Right lobe of liver (tissue), 6 donors: ENCODE results near the gene PLPP2. TPM values are rescaled to one million over a fixed set of nuclear protein-coding genes. Genes with fewer than 3 reads are reported as not detected.
A peak's percentile ranks its signal among the peaks of the same experiment; 100 is the strongest.

Experiments used
- ATAC-seq, 4 donors: fragments of 200-7000 bp; cut with Tn5 transposase; one replicate each; pipeline ENCODE4 v1.9.1; 2020; ENCODE audit warnings: mild to moderate bottlenecking in 4 of 4, moderate library complexity in 4 of 4
- DNase-seq, 3 donors: peaks; one replicate each; pipeline ENCODE4 v3.0.0-alpha.2; 2020
- H3K27ac ChIP-seq, 3 donors: fragments of 200-600 bp; one replicate each; pipeline ENCODE4 v1.8.0; 2022
- H3K27me3 ChIP-seq, 2 donors: fragments of 200-600 bp; one replicate each; pipeline ENCODE4 v1.8.0; 2022
- H3K36me3 ChIP-seq, 4 donors: fragments of 200-600 bp; sonication (generic) in 1 of 4; one replicate each; pipeline versions ENCODE4 v1.5.1 to v1.8.0; 2017 to 2022; ENCODE audit warnings: control low read depth in 1 of 4
- H3K4me1 ChIP-seq, 4 donors: fragments of 200-600 bp; sonication (generic) in 1 of 4; one replicate each; pipeline versions ENCODE4 v1.5.1 to v1.8.0; 2017 to 2022; ENCODE audit warnings: control low read depth in 1 of 4
- H3K4me3 ChIP-seq, 3 donors: fragments of 200-600 bp; one replicate each; pipeline ENCODE4 v1.8.0; 2022
- H3K9me3 ChIP-seq, 4 donors: fragments of 200-600 bp; sonication (generic) in 1 of 4; one replicate each; pipeline versions ENCODE4 v1.5.1 to v1.8.0; 2017 to 2022; ENCODE audit warnings: control low read depth in 1 of 4
- CTCF ChIP-seq, 4 donors: fragments of 200-600 bp in 3 of 4; fragments of 450-650 bp in 1 of 4; IDR thresholded peaks; one replicate each; pipeline versions ENCODE4 v1.5.1 to v1.8.0; 2016 to 2022; ENCODE audit warnings: antibody characterized with exemption in 4 of 4, mild to moderate bottlenecking in 2 of 4
- POLR2A ChIP-seq: fragments of 450-650 bp; IDR thresholded peaks from one replicate; pipeline ENCODE4 v1.6.1; 2017; ENCODE audit warnings: antibody characterized with exemption, mild to moderate bottlenecking
- WGBS: methylation state at CpG from one replicate; pipeline ENCODE4 v1.1.6; 2018; ENCODE audit warnings: low coverage, low lambda C conversion rate; ENCODE audit not compliant: insufficient coverage; ENCODE audit errors: missing lambda C conversion rate; 5-methylcytosine and 5-hydroxymethylcytosine counted together
- intact Hi-C, 2 donors: fragments of 100-400 bp; cut with DNase I; formaldehyde crosslinking; loops; one replicate each; pipeline versions ENCODE4 v1.11.2 to v1.14.1; 2022
- total RNA-seq, 6 experiments: library from RNA; depleted of rRNA in 2 of 6; stranded (reverse); fragments of >200 nt in 2 of 6; fragmentation: NEBNext Ultra II Directional in 3 of 6; extraction: Animal tissue kit (Norgen Biotek cat#: 25700) in 3 of 6; gene quantifications; one replicate each; pipeline versions ENCODE4 v1.1.0 to v1.2.4, GENCODE V29; 2016 to 2023
- donor health status: DM: no; HTN: yes; CAD: no.
- donor health status: DM: no; HTN: no; CAD: no.
- donor health status: DM: no; HTN: no; CAD: no.
- donor health status: DM: no; HTN: yes; CAD: no.
- donor health status: DM: no; HTN: yes; CAD: no.

Gene PLPP2
- total RNA-seq, 6 experiments from 2014 or later, result 0.83 to 2.7 (median 1.8) TPM

GRCh38 chr19:282501-282900, 8.7 kb downstream of the PLPP2 start:
- WGBS, result 54% methylated on average over 5 of the region's 13 CpGs
- H3K36me3 ChIP-seq, result no peaks in the 10 kb centered on the region
- no peak overlapping the region for H3K4me3 ChIP-seq
- ATAC-seq, result no peak
- no peak overlapping the region for H3K27ac ChIP-seq
- no peaks in the 10 kb centered on the region for H3K27me3 ChIP-seq
- H3K4me1 ChIP-seq, result no peaks in the 10 kb centered on the region
- H3K9me3 ChIP-seq, result no peaks in the 10 kb centered on the region
- no peak for DNase-seq
- no peak for TF ChIP-seq CTCF (IDR thresholded peaks at IDR 0.05)
- TF ChIP-seq POLR2A, result no peak
- intact Hi-C loops, result no loop called here

GRCh38 chr19:281992-282391, 9.2 kb downstream of the PLPP2 start:
- no peak for DNase-seq

DNA sequence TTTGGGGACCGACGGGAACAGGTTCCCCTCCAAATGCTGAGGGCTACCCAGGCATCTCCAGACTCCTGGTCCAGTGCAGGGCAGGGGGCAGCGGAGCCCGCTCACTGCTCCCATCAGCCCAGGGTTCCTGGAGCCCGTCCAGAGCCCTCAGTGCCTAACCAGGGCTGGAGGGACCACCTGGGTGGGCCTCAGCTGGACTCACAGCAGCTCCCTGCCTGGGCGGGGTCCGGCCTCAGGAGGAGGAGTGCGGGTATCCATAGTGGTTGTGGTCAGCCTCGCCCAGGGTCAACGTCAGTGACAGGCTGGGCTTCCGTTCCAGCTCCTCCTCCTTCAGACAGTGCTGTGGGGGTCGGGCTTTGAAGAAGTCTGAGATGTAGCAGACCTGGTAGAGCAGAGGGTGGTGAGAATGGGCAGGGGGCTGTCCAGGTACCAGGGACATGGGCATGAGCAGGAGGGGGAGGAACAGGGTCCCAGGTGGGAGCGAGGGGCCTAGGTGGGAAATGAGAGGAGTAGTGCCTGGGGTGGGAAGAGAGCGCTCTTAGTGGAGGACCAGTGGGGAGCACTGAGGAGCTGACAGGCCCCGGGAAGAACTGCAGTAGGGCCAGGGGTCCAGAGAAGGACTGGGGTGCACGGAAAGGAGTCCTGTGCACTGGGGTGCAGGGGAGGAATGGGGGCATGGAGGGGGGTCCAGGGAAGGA, 9.9 kb downstream of the PLPP2 start:
- WGBS, result 68% methylated on average over 9 of the region's 16 CpGs
- H3K36me3 ChIP-seq, result no peaks in the 10 kb centered on the region
- DNase-seq, result no peak

More at GRCh38 chr19:281992-282391, 9.2 kb downstream of the PLPP2 start:
- H3K36me3 ChIP-seq, result no peaks in the 10 kb centered on the region
- ATAC-seq, result peak in 1 of 4 donors; percentile 17
- no peak overlapping the region for H3K27ac ChIP-seq
- no peaks in the 10 kb centered on the region for H3K9me3 ChIP-seq
- 40% methylated on average over 1 of the region's 10 CpGs for WGBS
- no peak overlapping the region for H3K4me3 ChIP-seq
- no peaks in the 10 kb centered on the region for H3K4me1 ChIP-seq
- TF ChIP-seq POLR2A (no peak), CTCF (IDR thresholded peaks at IDR 0.05) (no peak)
- no peaks in the 10 kb centered on the region for H3K27me3 ChIP-seq
- intact Hi-C loops, result no loop called here

GRCh38 chr19:280541-281009, 10.6 kb downstream of the PLPP2 start:
- H3K9me3 ChIP-seq, result no peaks in the 10 kb centered on the region
- 79% methylated on average over 5 of the region's 12 CpGs for WGBS
- no peaks in the 10 kb centered on the region for H3K36me3 ChIP-seq
- no peak for ATAC-seq
- TF ChIP-seq POLR2A, result no peak
- TF ChIP-seq CTCF (IDR thresholded peaks at IDR 0.05), result no peak
- no peaks in the 10 kb centered on the region for H3K4me1 ChIP-seq
- intact Hi-C loops, result no loop called here
- H3K27ac ChIP-seq, result no peak overlapping the region
- no peaks in the 10 kb centered on the region for H3K27me3 ChIP-seq
- H3K4me3 ChIP-seq, result no peak overlapping the region
- no peak for DNase-seq

More for the DNA sequence above, 9.9 kb downstream of the PLPP2 start:
- H3K4me1 ChIP-seq, result no peaks in the 10 kb centered on the region
- no peak overlapping the region for H3K27ac ChIP-seq
- no peaks in the 10 kb centered on the region for H3K27me3 ChIP-seq
- no peaks in the 10 kb centered on the region for H3K9me3 ChIP-seq
- no peak overlapping the region for H3K4me3 ChIP-seq
- no peak for TF ChIP-seq POLR2A
- peak in 1 of 4 donors; percentile 18 for ATAC-seq
- intact Hi-C loops, result no loop called here

GRCh38 chr19:279656-280055, 11.5 kb downstream of the PLPP2 start:
- 72% methylated on average over 6 of the region's 10 CpGs for WGBS
- no peaks in the 10 kb centered on the region for H3K36me3 ChIP-seq
- intact Hi-C loops, result no loop called here
- no peak overlapping the region for H3K27ac ChIP-seq
- no peaks in the 10 kb centered on the region for H3K4me1 ChIP-seq
- TF ChIP-seq POLR2A, result no peak
- TF ChIP-seq CTCF (IDR thresholded peaks at IDR 0.05), result no peak
- no peaks in the 10 kb centered on the region for H3K27me3 ChIP-seq
- ATAC-seq (no peak), DNase-seq (no peak)
- no peak overlapping the region for H3K4me3 ChIP-seq
- H3K9me3 ChIP-seq, result no peaks in the 10 kb centered on the region
